ENCODE results near the gene RLIM.

Gene RLIM

GRCh38 chrX:74535408-74536151 lies 78.8 kb downstream of the RLIM start:
- peak in 1 of 2 experiments; percentile 57 for DNase-seq

Data from NCI-H446 (cell line).